Neural cell (in vitro differentiated cells): ENCODE data around the gene PIK3R3.

Experiments
- EP300 ChIP-seq: fragments of 450-650 bp; conservative IDR thresholded peaks from 2 replicates; pipeline ENCODE4 v1.6.1; 2014; ENCODE audit warnings: antibody characterized with exemption, mild to moderate bottlenecking, moderate library complexity; ENCODE audit not compliant: poor library complexity, severe bottlenecking
- POLR2AphosphoS5 ChIP-seq: IDR thresholded peaks from 2 replicates; pipeline ENCODE4 v1.6.1; 2012
- TAF1 ChIP-seq: IDR thresholded peaks from 2 replicates; pipeline ENCODE4 v1.6.1; 2012; ENCODE audit warnings: low read depth

DNA sequence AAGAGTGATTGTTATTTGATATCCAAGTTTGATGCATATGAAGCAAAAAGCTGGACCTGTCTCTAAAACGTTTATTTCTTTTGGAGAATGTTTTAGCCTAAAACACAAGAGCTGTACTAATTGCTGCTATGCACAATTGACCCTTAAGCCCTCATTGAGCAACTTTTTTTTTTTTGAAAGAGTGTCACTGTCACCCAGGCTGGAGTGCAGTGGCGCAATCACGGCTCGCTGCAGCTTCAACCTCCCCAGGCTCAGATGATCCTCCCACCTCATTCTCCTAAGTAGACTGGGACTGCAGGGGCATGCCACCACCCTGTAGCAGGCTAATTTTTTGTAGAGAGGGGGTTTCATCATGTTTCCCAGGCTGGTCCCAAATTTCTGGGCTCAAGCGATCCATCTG lies 129.1 kb downstream of the PIK3R3 start:
- TF ChIP-seq EP300 (no peak), TAF1 (no peak), POLR2AphosphoS5 (no peak)
